Stimulated activated CD4-positive, alpha-beta T cell treated with anti-CD3 and anti-CD28 coated beads, Interleukin-15, amount 100 ng/mL, for 48 hours (primary cell): ENCODE results near the gene NCL.
"Not testable (repeated sequence)": the region's sequence is repeated elsewhere in the genome, so short reads cannot be mapped to it uniquely, and the experiment has no call there.

Experiments used
- DNase-seq, 2 donors: peaks; one replicate each; pipeline ENCODE4 v3.0.0-alpha.2; 2020; ENCODE audit warnings: low read depth in 2 of 2

The NCL gene

GRCh38 chr2:231405601-231406367, 58.5 kb downstream of the NCL start:
- DNase-seq, result not testable (repeated sequence)

GRCh38 chr2:231404183-231404578, 60.1 kb downstream of the NCL start:
- not testable (repeated sequence) for DNase-seq
